HUES6 (cell line): Measurements from ENCODE around the gene DISC1.
"Not testable (repeated sequence)": the region's sequence is repeated elsewhere in the genome, so short reads cannot be mapped to it uniquely, and the experiment has no call there.

Source experiments
- H3K27ac ChIP-seq: 2 replicates; pipeline ENCODE4 v1.7.0; 2013; ENCODE audit warnings: low read depth, mild to moderate bottlenecking, low read length, inconsistent platforms
- H3K27me3 ChIP-seq: 2 replicates; pipeline ENCODE4 v1.6.1; 2013; ENCODE audit warnings: low read length; ENCODE audit not compliant: control insufficient read depth, insufficient read depth
- H3K36me3 ChIP-seq: 2 replicates; pipeline ENCODE4 v1.6.1; 2013; ENCODE audit warnings: low read length; ENCODE audit not compliant: control insufficient read depth, insufficient read depth
- H3K4me1 ChIP-seq: 2 replicates; pipeline ENCODE4 v1.6.1; 2013; ENCODE audit warnings: low read length; ENCODE audit not compliant: control insufficient read depth, insufficient read depth
- H3K4me3 ChIP-seq: 2 replicates; pipeline ENCODE4 v1.5.1; 2013; ENCODE audit warnings: low read depth, low read length
- H3K9ac ChIP-seq: one replicate; pipeline ENCODE4 v1.6.1; 2013; ENCODE audit warnings: mild to moderate bottlenecking, low read length
- H3K9me3 ChIP-seq: 2 replicates; pipeline ENCODE4 v1.6.1; 2013; ENCODE audit warnings: low read depth, low read length; ENCODE audit not compliant: control insufficient read depth, insufficient read depth

The DISC1 gene

DNA sequence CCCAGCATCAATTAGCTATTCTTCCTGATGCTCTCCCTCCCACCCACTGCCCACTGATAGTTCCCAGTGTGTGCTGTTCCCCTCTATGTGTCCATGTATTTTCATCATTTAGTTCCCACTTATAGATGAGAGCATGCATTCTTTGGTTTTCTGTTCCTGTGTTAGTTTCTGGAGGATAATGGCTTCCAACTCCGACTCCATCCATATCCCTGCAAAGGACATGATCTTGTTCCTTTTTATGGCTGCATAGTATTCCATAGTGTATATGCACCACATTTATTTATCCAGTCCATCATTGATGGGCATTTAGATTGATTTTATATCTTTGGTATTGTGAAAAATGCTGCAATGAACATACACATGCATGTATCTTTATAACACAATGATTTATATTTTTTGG, 30.2 kb downstream of the DISC1 start:
- Histone ChIP-seq H3K4me1 (peaks cover 3% of the 10 kb centered on the region), H3K9ac (no peak overlapping the region), H3K9me3 (no peaks in the 10 kb centered on the region; the same call in 1 of the 2 replicates), H3K27me3 (no peaks in the 10 kb centered on the region), H3K27ac (no peak overlapping the region), H3K4me3 (no peak overlapping the region), H3K36me3 (no peaks in the 10 kb centered on the region)

DNA sequence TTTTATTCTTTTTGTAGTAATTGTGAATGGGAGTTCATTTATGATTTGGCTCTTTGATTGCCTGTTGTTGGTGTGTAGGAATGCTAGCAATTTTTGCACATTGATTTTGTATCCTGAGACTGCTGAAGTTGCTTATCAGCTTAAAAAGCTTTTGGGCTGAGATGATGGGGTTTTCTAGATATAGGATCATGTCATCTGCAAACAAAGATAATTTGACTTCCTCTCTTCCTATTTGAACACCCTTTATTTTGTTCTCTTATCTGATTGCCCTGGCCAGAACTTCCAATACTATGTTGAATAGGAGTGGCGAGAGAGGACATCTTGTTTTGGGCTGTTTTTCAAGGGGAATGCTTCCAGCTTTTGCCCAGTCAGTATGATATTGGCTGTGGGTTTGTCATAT, 31.6 kb downstream of the DISC1 start:
- not testable (repeated sequence) for H3K27me3 ChIP-seq, H3K36me3 ChIP-seq, H3K4me1 ChIP-seq, H3K9me3 ChIP-seq, H3K4me3 ChIP-seq, H3K9ac ChIP-seq, H3K27ac ChIP-seq

- Histone ChIP-seq H3K9ac (no peak overlapping the region), H3K4me3 (no peak overlapping the region), H3K27me3 (no peaks in the 10 kb centered on the region), H3K36me3 (no peaks in the 10 kb centered on the region), H3K4me1 (no peaks in the 10 kb centered on the region), H3K27ac (no peak overlapping the region), H3K9me3 (no peaks in the 10 kb centered on the region; the same call in 1 of the 2 replicates)
Measured at GRCh38 chr1:231660198-231660597, 33.6 kb downstream of the DISC1 start.

- H3K9ac ChIP-seq: no peak overlapping the region
- H3K27me3 ChIP-seq: no peaks in the 10 kb centered on the region
- no peak overlapping the region for H3K4me3 ChIP-seq
- H3K36me3 ChIP-seq: no peaks in the 10 kb centered on the region
- no peak overlapping the region for H3K27ac ChIP-seq
- no peaks in the 10 kb centered on the region for H3K9me3 ChIP-seq
- peaks cover 14% of the 10 kb centered on the region for H3K4me1 ChIP-seq
Measured at GRCh38 chr1:231663211-231663792, 36.7 kb downstream of the DISC1 start.

DNA sequence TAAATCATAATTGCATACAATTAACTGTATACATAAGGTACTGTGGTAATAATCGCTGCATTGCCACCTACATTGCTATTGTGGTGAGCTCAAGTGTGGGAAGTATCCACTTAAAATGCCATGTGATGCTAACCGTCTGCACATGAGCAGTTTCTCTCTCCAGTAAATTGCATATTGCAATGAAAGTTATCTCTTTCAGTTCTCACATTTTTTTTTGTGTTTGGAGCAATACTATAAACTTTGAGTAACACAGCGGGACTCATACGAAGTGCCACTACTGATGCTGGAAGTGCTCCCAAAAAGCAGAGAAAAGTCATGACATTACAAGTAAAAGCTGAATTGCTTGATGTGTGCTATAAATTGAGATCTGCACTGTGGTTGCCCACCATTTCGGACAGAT, 38.5 kb downstream of the DISC1 start:
- Histone ChIP-seq H3K9me3 (peaks cover 6% of the 10 kb centered on the region; the same call in 1 of the 2 replicates), H3K4me1 (peaks cover 14% of the 10 kb centered on the region), H3K27ac (no peak overlapping the region), H3K9ac (no peak overlapping the region), H3K27me3 (no peaks in the 10 kb centered on the region), H3K36me3 (no peaks in the 10 kb centered on the region), H3K4me3 (no peak overlapping the region)

- H3K4me3 ChIP-seq: no peak overlapping the region
- H3K27me3 ChIP-seq: no peaks in the 10 kb centered on the region
- H3K36me3 ChIP-seq: no peaks in the 10 kb centered on the region
- peaks cover 11% of the 10 kb centered on the region; the same call in 1 of the 2 replicates for H3K9me3 ChIP-seq
- no peak overlapping the region for H3K9ac ChIP-seq
- H3K27ac ChIP-seq: no peak overlapping the region
- peaks cover 14% of the 10 kb centered on the region for H3K4me1 ChIP-seq
Measured at GRCh38 chr1:231665726-231666125, 39.1 kb downstream of the DISC1 start.

GRCh38 chr1:231666220-231666936, 39.8 kb downstream of the DISC1 start:
- H3K4me1 ChIP-seq: peaks cover 14% of the 10 kb centered on the region
- no peak overlapping the region for H3K9ac ChIP-seq
- no peak overlapping the region for H3K4me3 ChIP-seq
- no peaks in the 10 kb centered on the region for H3K27me3 ChIP-seq
- no peaks in the 10 kb centered on the region for H3K36me3 ChIP-seq
- no peak overlapping the region for H3K27ac ChIP-seq
- peaks cover 15% of the 10 kb centered on the region; the same call in 1 of the 2 replicates for H3K9me3 ChIP-seq

- Histone ChIP-seq H3K27ac (no peak overlapping the region), H3K9me3 (peaks cover 15% of the 10 kb centered on the region; the same call in 1 of the 2 replicates), H3K27me3 (no peaks in the 10 kb centered on the region), H3K4me1 (peaks cover 14% of the 10 kb centered on the region), H3K9ac (no peak overlapping the region), H3K36me3 (no peaks in the 10 kb centered on the region), H3K4me3 (no peak overlapping the region)
Measured at GRCh38 chr1:231666937-231667608, 40.5 kb downstream of the DISC1 start.

DNA sequence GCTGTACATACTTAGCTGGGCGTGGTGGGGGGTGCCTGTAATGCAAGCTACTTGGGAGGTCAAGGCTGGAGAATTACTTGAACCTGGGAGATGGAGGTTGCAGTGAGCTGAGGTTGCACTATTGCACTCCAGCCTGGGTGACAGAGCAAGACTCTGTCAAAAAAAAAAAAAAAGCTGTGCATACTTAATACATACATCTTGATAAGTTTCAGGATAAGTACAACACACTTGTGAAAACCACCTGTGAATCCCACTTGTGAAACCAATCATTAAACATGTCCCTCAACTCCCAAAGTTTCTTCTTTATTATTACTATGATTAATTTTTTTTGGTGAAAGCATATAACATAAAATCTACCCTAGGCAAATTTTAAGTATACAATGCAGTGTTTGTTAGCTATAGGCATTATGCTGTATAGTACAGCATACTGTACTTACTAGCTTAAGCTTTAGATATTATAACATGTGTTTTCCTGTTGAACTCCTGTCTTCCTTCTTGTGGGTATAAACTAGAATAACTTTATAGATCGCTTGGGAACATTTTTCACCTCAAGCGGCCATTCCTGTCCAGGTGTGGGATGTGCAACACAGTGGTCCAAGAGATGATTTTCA, 41.4 kb downstream of the DISC1 start:
- H3K27me3 ChIP-seq: no peaks in the 10 kb centered on the region
- peaks cover 14% of the 10 kb centered on the region for H3K4me1 ChIP-seq
- H3K9me3 ChIP-seq: peaks cover 15% of the 10 kb centered on the region; the same call in 1 of the 2 replicates
- no peak overlapping the region for H3K27ac ChIP-seq
- no peak overlapping the region for H3K4me3 ChIP-seq
- H3K9ac ChIP-seq: no peak overlapping the region
- H3K36me3 ChIP-seq: no peaks in the 10 kb centered on the region

DNA sequence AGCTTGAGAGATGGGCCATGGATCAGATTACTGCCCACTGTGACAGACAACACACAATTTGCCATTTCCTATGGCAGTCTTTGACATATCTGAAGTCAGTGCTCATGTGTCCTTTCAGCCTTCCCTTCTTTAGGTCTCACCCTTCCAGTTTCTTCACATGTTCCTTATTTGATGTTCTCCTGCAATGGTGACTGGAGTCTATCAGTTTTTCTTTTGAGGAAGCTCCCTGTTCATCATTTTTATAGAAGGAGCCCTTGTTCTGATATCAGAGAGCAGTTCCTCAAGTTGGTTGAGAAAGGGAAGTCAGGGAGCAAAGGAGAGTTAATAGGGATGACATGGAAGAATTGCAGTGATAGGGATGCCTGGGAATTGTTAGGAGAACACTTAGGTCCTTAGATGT, 42.2 kb downstream of the DISC1 start:
- H3K27ac ChIP-seq: no peak overlapping the region
- peaks cover 15% of the 10 kb centered on the region; the same call in 1 of the 2 replicates for H3K9me3 ChIP-seq
- H3K27me3 ChIP-seq: no peaks in the 10 kb centered on the region
- H3K4me3 ChIP-seq: no peak overlapping the region
- no peaks in the 10 kb centered on the region for H3K36me3 ChIP-seq
- no peak overlapping the region for H3K9ac ChIP-seq
- peaks cover 14% of the 10 kb centered on the region for H3K4me1 ChIP-seq
